HG02798 (cell line): ENCODE measurements around the gene RPRD2.

Experiments used
- ATAC-seq: cut with Tn5 transposase; IDR thresholded peaks from one replicate; pipeline ENCODE4 v1.9.1; 2021; ENCODE audit warnings: mild to moderate bottlenecking; ENCODE audit not compliant: unreplicated experiment, poor library complexity

Gene RPRD2

DNA sequence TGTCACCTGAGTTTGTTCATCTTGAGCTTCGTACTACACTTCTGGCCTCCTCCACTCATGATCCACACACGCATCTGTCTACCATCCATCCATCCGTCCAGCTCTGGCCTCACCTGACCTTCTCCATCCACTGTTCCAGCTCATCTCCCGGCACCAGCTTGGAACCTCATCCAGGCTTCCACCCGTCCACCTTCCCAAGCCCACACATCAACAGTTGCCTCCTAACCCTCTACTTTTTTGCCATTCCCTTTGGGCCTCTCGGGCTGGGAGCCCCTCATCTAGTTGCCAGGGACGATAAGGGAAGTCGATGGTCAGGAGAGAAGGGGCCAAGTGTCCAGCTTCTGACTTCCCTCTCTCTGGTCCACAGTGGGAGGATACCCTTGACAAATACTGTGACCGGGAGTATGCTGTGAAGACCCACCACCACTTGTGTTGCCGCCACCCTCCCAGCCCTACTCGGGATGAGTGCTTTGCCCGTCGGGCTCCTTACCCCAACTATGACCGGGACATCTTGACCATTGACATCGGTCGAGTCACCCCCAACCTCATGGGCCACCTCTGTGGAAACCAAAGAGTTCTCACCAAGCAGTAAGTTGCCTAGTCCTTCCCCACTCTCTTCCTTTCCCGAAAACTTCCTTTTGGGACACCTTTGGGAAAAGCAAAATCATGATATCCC lies 148.2 kb downstream of the RPRD2 start:
- ATAC-seq: no peak

- no peak for ATAC-seq
Observed at GRCh38 chr1:150512846-150513245, 148.9 kb downstream of the RPRD2 start.

- no peak for ATAC-seq
Observed at GRCh38 chr1:150513351-150513791, 149.4 kb downstream of the RPRD2 start.

GRCh38 chr1:150514260-150514659 lies 150.3 kb downstream of the RPRD2 start:
- ATAC-seq: no peak

DNA sequence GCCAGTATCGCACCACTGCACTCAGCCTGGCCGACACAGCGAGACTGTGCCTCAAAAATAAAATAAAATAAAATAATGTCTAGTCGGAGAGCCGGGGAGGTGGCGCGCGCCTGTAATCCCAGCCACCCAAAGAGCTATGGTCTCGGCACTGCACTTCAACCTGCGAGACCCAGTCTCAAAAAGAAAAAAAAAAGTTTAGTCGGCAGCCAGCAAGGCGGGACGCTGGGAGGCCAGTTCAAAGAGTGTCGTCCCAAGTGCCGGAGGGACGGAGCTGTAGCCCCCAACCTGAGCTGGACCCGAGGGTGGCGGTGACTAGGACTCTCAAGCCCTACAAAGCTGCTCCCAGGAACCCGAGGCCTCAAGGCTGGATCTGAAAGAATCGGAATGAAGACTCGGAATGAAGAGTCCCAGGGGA lies 151.0 kb downstream of the RPRD2 start:
- ATAC-seq: no peak

DNA sequence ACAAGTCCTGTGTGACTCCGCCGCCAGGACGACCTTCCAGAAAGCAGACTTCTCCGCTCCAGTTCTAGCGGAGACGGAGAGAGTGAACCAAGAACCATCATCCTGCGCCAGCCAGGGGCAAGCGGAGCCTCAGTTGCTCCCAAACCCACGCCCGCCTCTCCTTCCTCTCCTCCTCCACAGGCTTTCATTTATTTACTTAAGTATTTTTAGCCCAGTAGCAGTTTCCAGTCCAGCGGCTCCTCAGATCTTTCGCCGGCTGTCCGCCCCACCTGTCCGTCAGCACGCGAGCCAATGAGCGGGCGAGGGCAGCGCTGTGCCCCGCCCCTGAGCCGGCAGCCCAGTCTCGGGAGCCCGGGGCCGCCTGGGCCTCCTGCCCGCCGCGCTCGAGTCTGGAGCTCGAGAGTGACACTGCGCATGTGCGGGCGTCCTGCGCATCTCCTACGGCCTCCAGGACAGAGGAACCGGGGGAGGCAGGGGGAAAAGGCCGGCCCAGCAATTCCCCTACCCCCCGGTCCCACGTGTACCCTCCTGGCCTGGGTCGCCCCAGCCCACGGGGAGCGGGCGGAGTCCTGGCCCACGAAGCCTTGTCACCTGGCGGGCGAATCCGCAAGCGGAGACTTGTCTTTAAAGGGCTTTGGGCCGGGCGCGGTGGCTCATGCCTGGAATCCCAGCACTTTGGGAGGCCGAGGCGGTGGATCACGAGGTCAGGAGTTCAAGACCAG lies 151.5 kb downstream of the RPRD2 start, which contains the start of gene FALEC:
Gene FALEC (plus strand): TSS at position 425 of the 722 bp plus-strand sequence.
- peak; percentile 99 for ATAC-seq

DNA sequence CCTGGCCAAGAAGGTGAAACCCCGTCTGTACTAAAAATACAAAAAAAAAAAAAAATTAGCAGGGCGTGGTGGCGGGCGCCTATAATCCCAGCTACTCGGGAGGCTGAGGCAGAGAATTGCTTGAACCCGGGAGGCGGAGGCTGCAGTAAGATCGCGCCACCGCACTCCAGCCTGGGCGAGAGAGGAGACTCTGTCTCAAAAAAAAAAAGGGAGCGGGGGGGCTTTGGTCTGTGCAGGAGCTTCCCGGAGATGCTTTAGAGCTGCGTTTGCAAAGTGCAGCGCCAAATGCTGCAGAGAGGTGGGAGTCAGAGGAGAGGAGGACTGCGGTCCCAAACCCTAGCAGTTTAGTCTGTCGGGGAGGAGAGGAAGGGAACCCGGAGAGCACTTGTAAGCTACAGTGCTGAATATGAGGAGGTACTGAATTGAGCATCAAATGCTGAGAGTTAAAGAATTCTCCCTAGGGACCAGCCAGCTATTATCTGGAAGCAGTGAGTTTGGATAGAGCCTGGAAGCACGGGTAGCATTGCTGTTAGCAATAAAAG lies 152.2 kb downstream of the RPRD2 start:
- no peak for ATAC-seq

GRCh38 chr1:150516616-150517015 lies 152.7 kb downstream of the RPRD2 start:
- no peak for ATAC-seq

DNA sequence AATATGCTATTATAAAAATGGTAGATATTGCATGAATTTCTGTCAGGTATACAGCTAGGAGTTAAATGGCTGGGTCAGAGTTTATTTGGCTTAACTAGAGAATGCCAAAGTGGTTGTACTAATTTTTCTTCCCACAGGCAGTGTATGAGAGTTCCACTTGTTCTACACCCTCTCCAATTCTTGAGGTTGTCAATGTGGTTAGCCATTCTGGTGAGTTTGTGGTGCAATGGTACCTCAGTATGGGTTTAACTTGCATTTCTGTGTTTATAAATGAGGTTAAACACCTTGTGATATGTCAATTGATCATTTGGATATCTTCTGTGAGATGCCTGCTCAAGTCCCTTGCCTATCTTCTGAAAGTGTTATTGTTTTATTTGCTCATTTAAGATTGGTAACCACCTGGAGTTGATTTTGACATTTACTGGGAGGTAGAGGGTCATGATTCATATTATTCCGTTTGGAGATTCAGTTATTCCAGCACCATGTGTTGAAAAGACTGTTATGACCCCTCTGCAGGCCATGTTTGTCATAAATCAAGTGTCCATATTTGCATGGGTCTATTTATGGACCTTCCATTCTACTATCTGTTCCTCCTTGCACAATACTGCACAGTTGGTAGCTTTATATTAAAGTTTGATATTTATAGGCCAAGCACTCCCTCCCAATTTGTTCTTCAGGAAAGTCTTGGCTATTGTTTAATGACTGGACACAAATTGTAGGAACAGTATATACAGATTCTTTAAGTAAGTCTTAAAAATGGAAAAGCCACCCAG lies 157.4 kb downstream of the RPRD2 start:
- no peak for ATAC-seq

- ATAC-seq: no peak
Observed at GRCh38 chr1:150525348-150525747, 161.4 kb downstream of the RPRD2 start.
